HG02623 (cell line): ENCODE measurements around the gene UQCRHL.

Experiments
- ATAC-seq: cut with Tn5 transposase; IDR thresholded peaks from one replicate; pipeline ENCODE4 v1.9.1; 2021; ENCODE audit warnings: moderate library complexity; ENCODE audit not compliant: unreplicated experiment

The UQCRHL gene

DNA sequence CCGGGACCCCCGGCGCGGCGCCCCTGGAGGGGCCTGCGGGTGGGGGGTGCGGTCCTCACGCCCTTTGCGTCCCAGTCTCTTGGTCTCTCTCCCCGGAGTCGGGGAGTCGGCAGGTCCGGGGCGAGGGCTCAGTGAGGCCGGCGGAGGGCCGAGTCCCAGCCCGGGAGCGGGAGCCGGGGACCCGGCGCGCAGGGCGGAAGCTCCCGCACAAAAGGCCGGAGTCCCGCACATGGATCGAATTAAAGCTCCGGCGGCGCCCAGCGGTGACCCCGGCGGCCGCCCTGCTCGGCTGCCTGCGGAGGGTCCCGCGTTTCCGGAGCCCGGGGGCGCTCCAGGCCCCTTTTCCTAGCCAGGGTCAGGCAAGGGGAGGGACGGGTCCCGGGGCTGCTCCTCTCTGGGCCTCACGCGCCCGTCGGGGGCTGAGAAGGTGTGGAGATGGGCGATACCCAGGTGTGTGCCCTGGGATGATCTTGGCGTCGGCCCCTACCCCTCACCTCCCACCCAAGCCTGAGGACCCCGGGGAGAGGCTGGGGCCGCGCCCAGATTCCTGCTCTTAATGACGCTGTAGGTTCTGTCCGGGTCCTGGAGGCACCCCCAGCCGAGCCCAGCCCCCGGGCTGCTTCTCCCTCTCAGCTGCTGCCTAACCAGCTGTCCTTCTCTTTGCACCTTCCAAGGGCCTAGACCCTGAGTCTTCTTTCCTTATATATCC is 48.3 kb downstream of the UQCRHL start:
- no peak for ATAC-seq

DNA sequence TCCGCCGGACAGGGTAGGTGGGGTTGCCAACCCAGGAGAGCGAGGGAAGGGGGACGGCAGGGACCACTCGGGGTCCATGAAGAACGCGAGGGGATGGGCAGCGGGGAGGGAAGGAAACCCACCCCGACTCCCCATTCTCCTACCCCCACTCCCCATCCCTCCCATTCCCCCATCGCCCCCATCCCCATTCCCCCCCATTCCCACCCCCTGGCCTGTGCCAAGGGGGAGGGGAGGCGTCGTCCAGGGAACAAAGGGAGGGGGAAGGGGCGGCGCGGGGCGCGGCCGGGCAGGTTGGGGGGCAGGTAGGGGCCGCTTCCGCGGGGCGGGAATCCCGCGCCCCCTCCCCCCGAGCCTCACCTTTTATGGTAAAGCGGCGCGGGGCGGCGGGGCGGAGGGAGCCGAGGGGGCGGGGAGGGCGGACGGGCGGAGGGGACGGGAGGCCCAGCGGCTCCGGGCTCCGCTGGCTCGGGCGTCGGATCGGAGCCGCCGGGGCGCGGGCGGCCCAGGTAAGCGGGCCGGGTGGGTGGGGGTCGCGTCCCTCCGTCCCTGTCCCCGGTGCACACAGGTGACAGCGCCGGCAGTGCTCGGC is 49.0 kb downstream of the UQCRHL start, which contains the start of gene FBLIM1:
Gene FBLIM1, plus strand, starts transcription at position 453 of the 589 bp plus-strand sequence. CDS start 6,189 bp downstream, outside the sequence.
- no peak for ATAC-seq

- ATAC-seq, result no peak
Observed at GRCh38 chr1:15757575-15758342, 49.7 kb downstream of the UQCRHL start.
